ENCODE results near the gene NEGR1.
"Not testable (repeated sequence)": the region's sequence is repeated elsewhere in the genome, so short reads cannot be mapped to it uniquely, and the experiment has no call there.

NEGR1 gene

GRCh38 chr1:71940261-71940660 lies 342.1 kb downstream of the NEGR1 start:
- no peak for DNase-seq (ENCODE audit: low spot score)

- DNase-seq (ENCODE audit: low spot score): no peak
These were observed 351.8 kb downstream of the NEGR1 start for GRCh38 chr1:71930511-71930910.

- DNase-seq (ENCODE audit: low spot score): no peak
These were observed 360.3 kb downstream of the NEGR1 start for GRCh38 chr1:71921935-71922559.

- no peak for DNase-seq (ENCODE audit: low spot score)
These were observed 361.1 kb downstream of the NEGR1 start for GRCh38 chr1:71921204-71921603.

GRCh38 chr1:71920556-71920955 lies 361.8 kb downstream of the NEGR1 start:
- no peak for DNase-seq (ENCODE audit: low spot score)

- DNase-seq (ENCODE audit: low spot score): no peak
These were observed 362.4 kb downstream of the NEGR1 start for GRCh38 chr1:71919811-71920509.

GRCh38 chr1:71918630-71919029 lies 363.7 kb downstream of the NEGR1 start:
- DNase-seq (ENCODE audit: low spot score): no peak

- DNase-seq (ENCODE audit: low spot score): no peak
These were observed 365.4 kb downstream of the NEGR1 start for GRCh38 chr1:71916894-71917293.

GRCh38 chr1:71914626-71915025 lies 367.7 kb downstream of the NEGR1 start:
- DNase-seq (ENCODE audit: low spot score): no peak

GRCh38 chr1:71908871-71909390 lies 373.4 kb downstream of the NEGR1 start:
- no peak for DNase-seq (ENCODE audit: low spot score)

GRCh38 chr1:71908303-71908702 lies 374.0 kb downstream of the NEGR1 start:
- no peak for DNase-seq (ENCODE audit: low spot score)

GRCh38 chr1:71899881-71900280 lies 382.5 kb downstream of the NEGR1 start:
- DNase-seq (ENCODE audit: low spot score): no peak

GRCh38 chr1:71888166-71888565 lies 394.2 kb downstream of the NEGR1 start:
- not testable (repeated sequence) for DNase-seq (ENCODE audit: low spot score)

- no peak for DNase-seq (ENCODE audit: low spot score)
These were observed 397.2 kb downstream of the NEGR1 start for GRCh38 chr1:71885171-71885570.

- DNase-seq (ENCODE audit: low spot score): no peak
These were observed 399.7 kb downstream of the NEGR1 start for GRCh38 chr1:71882637-71883036.

- no peak for DNase-seq (ENCODE audit: low spot score)
These were observed 400.1 kb downstream of the NEGR1 start for GRCh38 chr1:71882226-71882625.

- no peak for DNase-seq (ENCODE audit: low spot score)
These were observed 400.7 kb downstream of the NEGR1 start for GRCh38 chr1:71881611-71882010.

GRCh38 chr1:71869326-71869725 lies 413.0 kb downstream of the NEGR1 start:
- DNase-seq (ENCODE audit: low spot score): no peak

- DNase-seq (ENCODE audit: low spot score): no peak
These were observed 419.6 kb downstream of the NEGR1 start for GRCh38 chr1:71862756-71863155.

GRCh38 chr1:71861022-71861421 lies 421.3 kb downstream of the NEGR1 start:
- DNase-seq (ENCODE audit: low spot score): peak; percentile 69

GRCh38 chr1:71859806-71860205 lies 422.5 kb downstream of the NEGR1 start:
- no peak for DNase-seq (ENCODE audit: low spot score)

- no peak for DNase-seq (ENCODE audit: low spot score)
These were observed 424.5 kb downstream of the NEGR1 start for GRCh38 chr1:71857862-71858261.

GRCh38 chr1:71853360-71853759 lies 429.0 kb downstream of the NEGR1 start:
- no peak for DNase-seq (ENCODE audit: low spot score)

- no peak for DNase-seq (ENCODE audit: low spot score)
These were observed 431.4 kb downstream of the NEGR1 start for GRCh38 chr1:71850936-71851335.
